ENCODE data around the gene PIGBOS1.
A peak's percentile ranks its signal among the peaks of the same experiment; 100 is the strongest.
"Not testable (repeated sequence)": the region's sequence is repeated elsewhere in the genome, so short reads cannot be mapped to it uniquely, and the experiment has no call there.

Gene PIGBOS1, protein sequence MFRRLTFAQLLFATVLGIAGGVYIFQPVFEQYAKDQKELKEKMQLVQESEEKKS

DNA sequence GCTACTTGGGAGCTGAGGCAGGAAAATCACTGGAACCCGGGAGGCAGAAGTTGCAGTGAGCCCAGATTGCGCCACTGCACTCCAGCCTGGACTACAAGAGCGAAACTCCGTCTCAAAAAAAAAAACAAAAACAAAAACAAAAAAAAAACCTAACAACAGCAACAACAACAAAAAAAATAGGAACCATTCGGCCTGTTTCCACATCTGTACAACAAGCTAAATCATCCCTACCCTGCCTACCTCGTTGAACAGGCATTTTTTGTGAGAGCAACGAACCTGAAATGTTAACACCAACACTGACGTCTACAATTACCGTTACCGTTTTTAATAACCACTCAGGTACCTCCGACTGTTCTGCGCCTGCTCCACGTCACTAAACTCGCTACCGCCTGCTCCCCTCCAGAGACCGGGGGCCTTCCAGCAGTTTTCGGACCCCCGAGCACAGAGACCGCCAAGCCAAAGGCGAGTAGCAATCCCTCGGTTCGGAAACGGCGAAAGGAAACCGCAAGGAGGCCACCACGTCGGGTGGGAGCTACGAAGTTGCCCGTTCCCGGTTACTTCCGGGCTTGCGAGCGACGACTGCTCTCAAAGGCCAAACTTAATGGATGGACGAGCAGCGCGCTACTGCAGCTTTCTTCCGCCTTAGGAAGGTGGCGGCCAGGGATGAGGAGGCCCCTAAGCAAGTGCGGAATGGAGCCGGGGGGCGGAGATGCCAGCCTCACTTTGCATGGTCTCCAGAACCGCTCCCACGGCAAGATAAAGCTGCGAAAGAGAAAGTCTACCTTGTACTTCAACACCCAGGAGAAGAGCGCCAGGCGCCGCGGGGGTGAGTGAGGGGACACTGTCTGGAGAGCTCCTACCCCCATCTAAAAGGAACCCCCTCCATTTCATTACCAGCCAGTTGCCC lies at the start of gene PIGBOS1, which contains the start of gene PIGB:
Gene PIGBOS1, minus strand, starts transcription at position 536 of the 907 bp plus-strand sequence. CDS start 1,331 bp downstream, outside the sequence.
Gene PIGB, plus strand, starts transcription at position 635 of the 907 bp plus-strand sequence. Its CDS starts 29 bp downstream, at position 664.
- DNase-seq (ENCODE audit: low spot score) (peak; percentile 79), FAIRE-seq (no peak)

DNA sequence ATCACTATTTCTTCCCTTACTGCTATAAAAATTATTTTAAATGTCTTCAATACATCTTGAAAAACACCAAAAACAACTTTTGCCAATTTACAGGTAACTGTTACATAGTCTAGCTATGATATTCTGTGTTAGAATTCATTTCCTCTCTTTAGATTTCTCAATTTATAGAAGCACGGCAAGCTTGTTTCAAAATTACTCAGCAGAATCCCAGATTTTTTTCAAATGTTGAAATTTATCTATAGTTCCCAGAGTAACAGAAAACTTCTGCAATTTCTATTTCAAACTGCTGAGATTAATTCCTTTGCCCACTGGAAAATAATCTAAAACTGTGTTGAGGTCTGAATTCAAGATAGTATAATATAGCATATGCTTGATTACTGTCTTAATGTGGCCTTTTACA lies 48.1 kb upstream of the PIGBOS1 start:
- DNase-seq (ENCODE audit: low spot score) (no peak), FAIRE-seq (no peak)

DNA sequence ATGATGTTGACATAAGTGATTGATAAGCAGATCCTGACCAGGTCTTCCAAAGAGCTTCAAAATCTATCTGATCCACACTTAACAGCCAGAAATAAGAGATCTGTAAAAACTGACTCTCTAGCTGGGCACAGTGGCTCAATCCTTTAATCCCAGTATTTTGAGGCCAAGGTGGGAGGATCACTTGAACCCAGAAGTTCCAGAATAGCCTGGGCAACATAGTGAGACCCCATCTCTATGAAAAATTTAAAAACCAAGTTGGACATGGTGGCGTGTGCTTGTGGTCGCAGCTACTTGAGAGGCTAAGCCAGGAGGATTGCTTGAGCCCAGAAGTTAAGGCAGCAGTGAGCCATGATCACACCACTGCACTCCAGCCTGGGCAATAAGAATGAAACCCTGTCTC lies 43.7 kb upstream of the PIGBOS1 start:
- DNase-seq (ENCODE audit: low spot score), result no peak
- FAIRE-seq, result no peak

DNA sequence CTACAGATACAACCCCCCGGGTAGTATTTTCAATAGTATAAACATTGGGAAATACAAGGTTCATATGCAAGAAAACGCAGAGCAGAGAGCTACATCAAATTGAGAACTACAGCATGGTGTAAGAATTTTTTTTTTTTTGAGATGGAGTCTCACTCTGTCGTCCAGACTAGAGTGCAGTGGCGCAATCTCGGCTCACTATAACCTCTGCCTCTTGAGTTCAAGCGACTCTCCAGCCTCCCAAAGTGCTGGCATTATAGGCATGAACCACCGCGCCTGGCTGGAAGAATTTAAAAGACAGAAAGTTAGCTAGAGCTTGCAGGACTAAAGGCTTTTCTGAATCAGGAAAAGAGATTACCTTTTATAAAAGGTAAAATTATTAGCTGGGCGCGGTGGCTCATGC lies 42.1 kb upstream of the PIGBOS1 start:
- no peak for DNase-seq (ENCODE audit: low spot score)
- no peak for FAIRE-seq

DNA sequence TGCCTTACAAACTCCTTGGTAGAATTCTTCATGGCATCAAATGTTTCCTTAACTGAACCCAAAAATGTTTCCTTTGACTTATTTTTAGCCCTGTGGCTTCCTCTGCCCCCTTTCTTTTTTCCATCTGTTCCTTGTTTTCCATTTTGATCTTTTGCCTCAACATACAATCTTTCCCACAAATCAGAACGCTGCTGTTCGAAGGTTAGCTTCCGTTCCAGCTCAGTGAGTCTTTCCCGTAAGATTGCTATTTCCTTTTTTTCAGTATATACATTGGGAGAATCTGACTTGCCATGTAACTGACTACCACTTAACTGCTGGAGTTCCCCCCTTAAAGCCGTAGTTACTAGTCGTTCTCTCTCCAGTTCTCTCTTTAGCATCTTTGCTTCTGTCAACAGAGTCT lies 41.3 kb upstream of the PIGBOS1 start:
- DNase-seq (ENCODE audit: low spot score) (no peak), FAIRE-seq (no peak)

DNA sequence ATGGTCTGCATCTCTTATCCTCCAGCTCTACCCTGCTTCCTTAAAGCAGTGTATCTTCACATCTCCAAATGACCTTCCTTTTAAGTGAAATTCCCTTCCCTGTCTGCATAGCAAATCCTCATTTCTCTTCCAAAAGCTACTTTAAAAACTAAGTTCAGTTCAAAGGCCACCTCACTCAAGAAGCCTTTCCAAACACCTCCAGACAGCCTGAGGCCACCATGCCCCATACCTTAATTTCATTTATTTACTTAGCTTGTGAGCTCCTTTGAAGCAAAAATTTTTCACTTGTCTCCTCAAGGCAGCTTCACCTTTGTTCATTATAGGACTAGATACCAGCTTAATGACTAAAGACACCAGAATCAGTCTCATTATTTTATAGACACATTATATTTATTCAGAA lies 39.5 kb upstream of the PIGBOS1 start:
- DNase-seq (ENCODE audit: low spot score) (no peak), FAIRE-seq (no peak)

DNA sequence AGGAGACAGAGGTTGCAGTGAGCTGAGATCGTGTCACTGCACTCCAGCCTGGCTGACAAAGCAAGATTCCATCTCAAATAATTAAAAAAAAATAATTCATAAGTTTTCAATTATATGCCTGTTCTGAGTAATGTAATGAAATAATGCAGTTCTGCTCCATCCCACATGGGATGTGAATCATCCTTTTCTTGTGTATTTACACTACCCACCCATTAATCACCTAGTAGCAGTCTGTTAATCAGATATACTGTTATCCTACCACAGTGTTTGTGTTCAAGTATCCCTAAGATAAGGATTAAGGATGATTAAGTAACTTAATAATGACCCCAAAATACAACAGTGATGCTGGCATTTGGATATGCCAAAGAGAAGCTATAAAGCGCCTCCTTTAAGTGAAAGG lies 38.9 kb upstream of the PIGBOS1 start:
- no peak for DNase-seq (ENCODE audit: low spot score)
- no peak for FAIRE-seq

DNA sequence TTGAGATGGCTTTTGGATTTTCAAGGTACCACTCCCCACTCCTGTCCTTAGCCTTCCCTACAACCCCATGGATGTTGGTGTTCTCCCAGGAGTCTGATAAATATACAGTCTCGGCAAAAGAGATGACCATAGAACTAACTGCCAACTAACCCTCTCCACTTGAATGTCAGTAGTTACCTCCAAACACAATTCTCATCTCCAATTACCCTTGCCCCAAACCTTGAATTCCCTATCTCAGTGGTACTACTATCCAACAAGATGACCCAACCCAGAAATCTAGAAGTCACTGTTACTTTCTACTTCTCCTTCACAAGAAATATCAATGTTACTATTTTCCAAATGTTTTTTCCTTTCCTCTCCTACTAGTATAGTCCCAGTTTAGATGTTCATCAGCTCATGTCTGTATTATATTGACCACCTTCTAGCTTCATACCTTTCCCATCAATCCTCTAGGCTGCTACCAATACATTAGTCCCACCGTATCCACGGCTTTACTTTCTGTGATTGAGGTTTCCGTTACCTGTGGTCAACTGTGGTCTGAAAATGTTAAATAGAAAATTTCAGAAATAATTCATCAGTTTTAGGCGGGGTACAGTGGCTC lies 38.2 kb upstream of the PIGBOS1 start:
- FAIRE-seq (no peak), DNase-seq (ENCODE audit: low spot score) (no peak)

DNA sequence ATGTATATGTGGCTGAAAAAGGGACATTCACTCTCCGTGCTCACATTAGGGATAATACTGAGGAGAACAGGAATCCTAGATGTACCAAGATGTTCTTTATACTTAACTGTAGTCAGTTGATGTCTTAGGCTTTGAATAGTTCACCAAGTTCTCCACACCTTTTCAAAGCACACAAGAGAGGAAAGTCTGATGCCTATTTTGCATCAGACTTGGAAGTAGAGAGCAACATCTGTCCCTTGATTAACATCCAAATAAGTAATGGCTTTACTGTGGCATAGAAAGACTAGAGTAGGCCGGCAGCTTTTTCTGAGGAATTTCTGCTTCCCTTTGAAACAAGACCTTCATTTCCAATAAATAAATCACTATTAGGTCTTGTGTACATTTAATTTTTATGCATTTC lies 34.1 kb upstream of the PIGBOS1 start:
- FAIRE-seq, result no peak

DNA sequence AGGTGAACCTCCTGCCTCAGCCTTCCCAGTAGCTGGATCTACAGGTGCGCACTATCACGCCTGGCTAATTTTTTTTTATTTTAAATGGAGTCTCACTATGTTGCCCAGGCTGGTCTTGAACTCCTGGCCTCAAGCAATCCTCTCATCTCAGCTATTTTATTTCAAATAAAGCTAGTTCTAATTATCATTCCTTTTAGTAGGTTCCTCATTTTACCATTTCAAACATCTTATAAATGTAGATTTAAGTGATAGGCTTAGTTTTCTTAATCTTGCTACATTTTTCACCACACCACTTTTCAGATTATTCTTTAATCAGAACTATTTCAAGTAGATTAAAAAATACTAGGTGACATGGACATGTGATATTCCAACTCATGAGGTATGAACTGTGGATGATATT lies 30.4 kb upstream of the PIGBOS1 start:
- no peak for FAIRE-seq
- no peak for DNase-seq (ENCODE audit: low spot score)

More for the DNA sequence above, 34.1 kb upstream of the PIGBOS1 start:
- no peak for DNase-seq (ENCODE audit: low spot score)

DNA sequence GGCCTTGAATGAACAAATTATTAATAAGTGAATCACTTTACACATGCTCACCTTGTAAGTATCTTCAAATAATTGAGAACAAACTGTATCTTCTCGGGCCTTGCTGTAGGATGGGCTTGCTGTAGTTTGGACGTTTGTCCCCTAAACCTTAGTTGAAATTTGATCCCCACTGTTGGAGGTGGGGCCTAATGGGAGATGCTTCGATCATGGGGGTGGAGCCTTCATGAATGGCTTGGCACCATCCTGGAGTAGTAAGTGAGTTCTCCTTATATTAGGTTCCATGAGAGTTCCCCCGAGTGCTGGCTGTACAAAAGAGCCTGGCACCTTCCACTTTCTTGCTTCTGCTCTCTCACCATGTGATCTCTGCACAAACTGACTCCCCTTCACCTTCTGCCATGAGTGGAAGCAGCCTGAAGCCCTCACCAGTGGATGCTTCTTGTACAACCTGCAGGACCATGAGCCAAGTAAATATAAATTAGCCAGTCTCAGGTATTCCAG lies 29.4 kb upstream of the PIGBOS1 start:
- FAIRE-seq (no peak), DNase-seq (ENCODE audit: low spot score) (no peak)

DNA sequence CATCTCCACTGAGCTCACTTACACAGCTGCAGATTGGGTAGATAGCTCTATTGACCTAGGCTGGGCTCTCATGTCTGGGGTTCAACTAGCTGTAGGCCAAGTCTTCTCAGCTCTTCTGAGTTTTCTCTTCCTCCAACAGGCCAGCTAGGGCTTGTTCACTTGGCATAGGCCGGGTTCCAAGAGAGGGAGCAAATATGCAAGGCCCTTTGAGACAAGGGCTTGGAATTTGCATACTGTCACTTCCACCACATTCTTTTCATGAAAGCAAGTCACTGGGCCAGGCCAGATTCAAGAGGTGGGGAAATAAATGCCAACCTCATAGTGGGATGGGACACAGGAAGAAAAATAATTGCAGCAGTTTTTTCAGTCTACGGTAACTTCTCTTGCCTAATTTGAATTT lies 25.3 kb upstream of the PIGBOS1 start:
- FAIRE-seq, result no peak
- no peak for DNase-seq (ENCODE audit: low spot score)

DNA sequence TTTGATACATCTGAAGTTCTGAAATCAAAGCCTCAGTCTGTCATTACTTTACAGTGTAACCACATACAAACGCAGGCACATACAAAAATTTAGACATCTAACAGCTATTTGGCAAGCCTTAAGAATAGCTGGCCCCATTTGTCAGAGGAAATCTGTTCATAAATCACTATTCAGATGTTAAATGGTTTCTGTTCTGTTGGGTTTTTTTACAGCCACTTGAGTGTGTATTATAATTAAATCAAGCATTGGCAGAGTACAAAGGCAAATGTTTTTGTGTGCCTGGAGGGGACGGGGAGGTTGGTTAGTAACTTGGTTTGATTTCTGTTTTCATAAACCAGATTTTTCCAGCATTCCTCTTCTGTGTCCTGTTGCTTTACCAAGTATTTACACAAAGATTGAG lies 24.2 kb upstream of the PIGBOS1 start:
- FAIRE-seq, result no peak
- no peak for DNase-seq (ENCODE audit: low spot score)

DNA sequence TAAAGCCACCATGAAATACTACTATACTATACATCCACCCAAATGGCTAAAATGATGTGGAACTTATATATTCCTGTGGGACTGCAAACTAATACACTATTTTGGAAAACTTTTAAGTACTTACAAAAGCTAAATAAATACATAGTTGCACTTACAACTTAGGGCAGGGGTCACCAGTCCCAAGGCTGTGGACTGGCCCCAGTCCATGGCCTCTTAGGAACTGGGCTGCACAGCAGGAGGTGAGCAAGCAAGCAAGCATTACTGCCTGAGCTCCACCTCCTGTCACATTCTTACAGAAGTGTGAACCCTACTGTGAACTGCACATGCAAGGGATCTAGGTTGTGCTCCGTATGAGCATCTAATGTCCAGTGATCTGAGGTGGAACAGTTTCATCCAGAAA lies 18.2 kb upstream of the PIGBOS1 start:
- FAIRE-seq, result no peak
- no peak for DNase-seq (ENCODE audit: low spot score)

DNA sequence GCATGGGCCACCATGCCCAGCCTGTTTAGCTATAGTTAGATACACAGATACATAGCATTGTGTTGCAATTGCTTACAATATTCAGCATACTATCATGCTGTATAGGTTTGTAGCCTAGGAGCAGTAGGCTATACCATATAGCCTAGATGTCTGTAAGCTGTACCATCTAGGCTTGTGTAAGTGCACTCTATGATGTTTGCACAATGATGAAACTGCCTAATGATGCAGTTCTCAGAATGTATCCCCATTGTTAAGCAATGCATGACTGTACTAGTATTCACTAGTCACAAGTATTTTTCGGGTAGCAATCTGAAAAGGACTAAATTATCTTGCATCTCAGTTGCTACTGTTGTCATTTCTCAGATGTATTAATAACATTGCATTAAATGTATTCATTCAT lies 16.1 kb upstream of the PIGBOS1 start:
- DNase-seq (ENCODE audit: low spot score) (no peak), FAIRE-seq (no peak)

DNA sequence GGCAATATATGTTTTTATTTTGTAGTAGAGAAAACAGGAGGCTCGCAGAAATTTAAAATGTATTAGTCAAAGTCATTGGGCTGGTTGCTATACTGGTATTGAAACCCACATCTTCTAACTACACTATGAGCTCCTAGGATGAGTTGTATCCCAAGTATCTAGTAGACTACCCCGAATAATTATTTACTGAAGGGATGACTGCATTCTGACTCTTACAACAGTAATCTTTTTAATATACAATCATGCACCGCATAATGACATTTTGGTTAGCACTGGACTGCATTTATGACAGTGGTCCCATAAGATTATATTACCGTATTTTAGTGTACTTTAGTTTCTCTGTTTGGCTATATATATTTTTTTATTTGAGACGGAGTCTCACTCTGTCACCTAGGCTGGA lies 15.4 kb upstream of the PIGBOS1 start:
- no peak for FAIRE-seq
- no peak for DNase-seq (ENCODE audit: low spot score)

DNA sequence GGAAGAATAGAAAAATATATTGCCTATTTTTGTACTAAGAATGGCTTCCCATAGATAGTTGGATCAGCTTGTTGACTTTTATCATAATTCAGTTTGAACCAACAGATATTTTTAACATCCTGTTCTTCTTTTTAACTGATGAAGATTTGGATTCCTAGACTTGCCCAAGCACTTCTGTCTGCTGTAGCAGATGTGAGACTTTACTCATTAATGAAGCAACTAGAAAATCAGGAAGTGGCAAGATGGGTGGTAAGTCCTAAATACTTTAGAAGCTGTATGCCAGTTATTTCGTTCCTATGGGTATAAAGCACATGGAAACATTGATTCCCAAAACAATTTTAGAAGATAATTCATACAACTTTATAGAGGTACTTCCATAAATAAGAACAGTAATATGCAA lies 8.5 kb upstream of the PIGBOS1 start:
- DNase-seq (ENCODE audit: low spot score), result no peak
- no peak for FAIRE-seq

DNA sequence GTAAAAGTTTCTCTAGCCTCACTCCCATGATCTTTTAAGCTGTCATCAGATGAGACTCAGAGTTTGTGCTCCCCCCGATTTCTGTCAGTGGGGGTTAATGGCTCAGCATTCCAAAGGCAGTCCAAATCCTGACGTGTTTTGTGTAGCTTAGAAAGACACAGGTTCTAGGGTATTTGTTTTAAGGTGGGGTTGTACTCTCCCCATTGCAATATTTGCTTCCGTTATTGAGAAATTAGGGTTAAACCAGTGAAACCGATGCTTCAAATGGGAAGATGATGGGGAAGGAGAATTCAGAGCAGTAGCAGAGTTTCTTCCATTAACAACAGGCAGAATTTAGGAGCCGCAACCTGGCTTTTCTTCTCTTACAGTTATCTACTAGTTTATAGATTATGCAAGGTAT lies 3.5 kb upstream of the PIGBOS1 start:
- DNase-seq (ENCODE audit: low spot score), result no peak
- no peak for FAIRE-seq

DNA sequence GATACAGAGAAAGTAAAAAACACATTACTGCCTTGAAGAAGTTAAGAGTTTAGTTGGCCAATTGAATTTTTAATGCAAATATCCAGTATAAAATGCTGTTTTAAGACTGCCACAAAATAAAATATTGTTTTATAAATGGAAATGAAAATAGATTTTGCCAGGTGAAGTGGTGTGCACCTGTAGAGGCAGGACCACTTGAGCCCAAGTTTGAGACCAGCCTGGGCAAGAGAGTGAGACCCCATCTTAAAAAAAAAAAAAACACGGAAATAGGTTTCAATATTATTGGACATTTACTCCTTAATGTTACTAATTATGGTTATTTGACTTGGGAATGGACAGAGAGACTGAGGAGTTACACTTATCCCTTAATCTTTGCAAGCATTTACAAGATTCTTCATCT lies 2.0 kb upstream of the PIGBOS1 start:
- FAIRE-seq (no peak), DNase-seq (ENCODE audit: low spot score) (no peak)

DNA sequence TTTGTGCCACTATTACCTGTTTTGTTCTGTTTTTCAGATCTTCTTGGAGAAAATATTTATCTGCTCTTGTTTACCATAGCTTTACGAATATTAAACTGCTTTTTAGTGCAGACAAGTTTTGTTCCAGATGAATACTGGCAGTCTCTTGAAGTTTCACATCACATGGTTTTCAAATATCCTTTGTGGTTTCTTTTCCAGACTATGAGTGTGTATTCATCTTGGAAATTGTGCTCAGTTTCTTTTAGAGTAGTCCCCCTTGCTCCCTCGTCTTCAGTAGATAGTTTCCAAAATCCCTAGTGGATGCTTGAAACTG lies 1.3 kb upstream of the PIGBOS1 start:
- DNase-seq (ENCODE audit: low spot score) (no peak), FAIRE-seq (no peak)

DNA sequence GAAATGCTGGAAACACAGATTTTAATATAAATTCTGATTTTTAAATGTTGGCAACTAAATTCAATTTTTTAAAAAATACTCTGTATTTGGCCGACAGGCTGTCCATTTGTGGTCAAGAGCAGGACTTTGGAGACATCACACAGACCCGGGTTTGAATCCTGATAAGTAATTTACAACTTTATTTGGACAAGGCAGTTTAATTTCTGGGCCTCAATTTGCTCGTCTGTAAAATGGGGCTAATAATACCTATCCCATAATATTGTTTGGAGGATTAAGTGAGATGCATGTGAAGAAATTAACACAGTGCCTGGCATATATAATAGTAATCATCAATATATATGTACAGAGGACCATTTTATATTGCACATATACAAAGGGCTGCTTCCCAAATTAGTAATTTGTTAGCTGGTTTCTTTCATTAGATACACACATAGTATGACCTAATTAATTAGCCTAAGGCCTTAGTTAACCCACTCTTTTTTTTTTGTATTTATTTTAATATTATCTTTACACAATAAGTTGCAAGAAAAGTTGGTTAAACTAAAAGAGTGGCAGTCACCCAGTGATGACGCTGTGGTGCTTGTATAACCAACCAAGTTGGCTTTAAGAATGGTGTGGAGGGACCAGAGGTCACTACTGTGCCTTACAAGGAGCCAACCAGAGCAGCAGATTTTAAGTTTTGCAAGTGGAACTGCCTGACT lies 764 bp upstream of the PIGBOS1 start:
- no peak for FAIRE-seq
- DNase-seq (ENCODE audit: low spot score), result no peak

DNA sequence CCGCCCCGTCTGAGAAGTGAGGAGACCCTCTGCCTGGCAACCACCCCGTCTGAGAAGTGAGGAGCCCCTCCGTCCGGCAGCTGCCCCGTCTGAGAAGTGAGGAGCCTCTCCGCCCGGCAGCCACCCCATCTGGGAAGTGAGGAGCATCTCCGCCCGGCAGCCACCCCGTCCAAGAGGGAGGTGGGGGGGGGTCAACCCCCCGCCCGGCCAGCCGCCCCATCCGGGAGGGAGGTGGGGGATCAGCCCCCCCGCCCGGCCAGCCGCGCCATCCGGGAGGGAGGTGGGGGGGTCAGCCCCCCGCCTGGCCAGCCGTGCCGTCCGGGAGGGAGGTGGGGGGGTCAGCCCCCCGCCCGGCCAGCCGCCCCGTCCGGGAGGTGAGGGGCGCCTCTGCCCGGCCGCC lies 16.1 kb downstream of the PIGBOS1 start:
- FAIRE-seq, result not testable (repeated sequence)

More for the DNA sequence above, 16.1 kb downstream of the PIGBOS1 start:
- not testable (repeated sequence) for DNase-seq (ENCODE audit: low spot score)
